GM12872 (cell line): ENCODE data around the gene CIDEB.

Experiments used
- TF ChIP-seq, protein P1 (sequence below): IDR thresholded peaks from 3 replicates; pipeline ENCODE4 v1.5.1; 2011; ENCODE audit warnings: low read depth, mild to moderate bottlenecking, low read length, moderate library complexity; ENCODE audit not compliant: insufficient read depth

Gene CIDEB, protein sequence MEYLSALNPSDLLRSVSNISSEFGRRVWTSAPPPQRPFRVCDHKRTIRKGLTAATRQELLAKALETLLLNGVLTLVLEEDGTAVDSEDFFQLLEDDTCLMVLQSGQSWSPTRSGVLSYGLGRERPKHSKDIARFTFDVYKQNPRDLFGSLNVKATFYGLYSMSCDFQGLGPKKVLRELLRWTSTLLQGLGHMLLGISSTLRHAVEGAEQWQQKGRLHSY

DNA sequence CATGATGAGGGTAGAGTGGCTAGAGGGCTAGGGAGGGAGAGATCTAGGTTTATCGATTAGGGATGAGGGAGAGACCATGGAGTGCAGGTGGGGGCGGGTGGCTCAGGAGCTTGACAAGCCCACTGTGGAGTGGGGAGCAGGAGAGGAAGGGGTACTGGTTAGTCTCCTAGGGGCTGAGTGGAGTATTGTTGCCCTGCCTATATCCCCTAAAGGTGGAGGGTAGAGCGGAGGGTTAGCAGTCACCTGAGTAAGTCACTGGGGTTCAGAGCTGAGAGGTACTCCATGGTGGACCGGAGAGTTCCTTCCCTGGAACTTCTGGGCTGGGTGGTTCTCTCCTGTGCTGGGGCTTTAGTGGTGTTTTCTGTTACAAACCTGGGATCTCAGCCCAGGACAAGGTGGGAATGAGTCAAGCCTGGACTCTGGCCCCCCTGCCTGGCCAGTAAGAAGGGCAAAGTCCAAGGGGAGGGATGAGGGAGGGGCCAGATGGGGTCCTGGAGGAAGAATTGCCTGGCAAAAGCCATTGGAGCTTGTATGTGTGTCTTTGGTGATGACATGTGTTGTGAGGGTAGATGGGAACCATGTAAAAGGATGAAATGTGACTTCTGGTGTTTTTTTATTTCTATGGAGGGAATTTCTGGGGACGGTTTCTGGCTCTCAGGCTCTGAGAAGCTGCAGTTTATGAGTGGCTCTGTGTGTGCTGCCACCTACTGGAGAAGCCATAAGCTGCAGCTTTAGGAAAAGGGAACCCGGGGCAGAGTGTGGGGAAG lies at the start of gene CIDEB:
Gene CIDEB, minus strand, starts transcription at position 403 of the 767 bp plus-strand sequence. Its CDS starts 119 bp downstream, at position 284.
- TF ChIP-seq, protein P1, sequence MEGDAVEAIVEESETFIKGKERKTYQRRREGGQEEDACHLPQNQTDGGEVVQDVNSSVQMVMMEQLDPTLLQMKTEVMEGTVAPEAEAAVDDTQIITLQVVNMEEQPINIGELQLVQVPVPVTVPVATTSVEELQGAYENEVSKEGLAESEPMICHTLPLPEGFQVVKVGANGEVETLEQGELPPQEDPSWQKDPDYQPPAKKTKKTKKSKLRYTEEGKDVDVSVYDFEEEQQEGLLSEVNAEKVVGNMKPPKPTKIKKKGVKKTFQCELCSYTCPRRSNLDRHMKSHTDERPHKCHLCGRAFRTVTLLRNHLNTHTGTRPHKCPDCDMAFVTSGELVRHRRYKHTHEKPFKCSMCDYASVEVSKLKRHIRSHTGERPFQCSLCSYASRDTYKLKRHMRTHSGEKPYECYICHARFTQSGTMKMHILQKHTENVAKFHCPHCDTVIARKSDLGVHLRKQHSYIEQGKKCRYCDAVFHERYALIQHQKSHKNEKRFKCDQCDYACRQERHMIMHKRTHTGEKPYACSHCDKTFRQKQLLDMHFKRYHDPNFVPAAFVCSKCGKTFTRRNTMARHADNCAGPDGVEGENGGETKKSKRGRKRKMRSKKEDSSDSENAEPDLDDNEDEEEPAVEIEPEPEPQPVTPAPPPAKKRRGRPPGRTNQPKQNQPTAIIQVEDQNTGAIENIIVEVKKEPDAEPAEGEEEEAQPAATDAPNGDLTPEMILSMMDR = peak; percentile 96

DNA sequence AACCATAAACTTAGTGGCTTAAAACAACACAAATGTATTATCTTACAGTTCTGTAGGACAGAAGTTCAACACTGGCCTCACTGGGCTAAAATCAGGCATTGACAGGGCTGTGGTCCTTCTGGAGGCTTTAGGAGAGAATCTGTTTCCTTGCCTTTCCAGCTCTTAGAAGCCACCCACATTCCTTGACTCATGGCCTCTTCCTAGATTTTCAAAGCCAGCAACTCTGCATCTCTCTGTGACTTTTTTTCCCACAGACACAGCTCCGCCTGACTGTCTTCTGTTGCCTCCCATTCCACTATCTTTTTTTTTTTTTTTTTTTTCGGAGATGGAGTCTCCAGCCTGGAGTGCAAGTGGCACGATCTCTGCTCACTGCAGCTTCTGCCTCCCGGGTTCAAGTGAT lies 48.4 kb upstream of the CIDEB start:
- TF ChIP-seq, protein P1 = no peak

DNA sequence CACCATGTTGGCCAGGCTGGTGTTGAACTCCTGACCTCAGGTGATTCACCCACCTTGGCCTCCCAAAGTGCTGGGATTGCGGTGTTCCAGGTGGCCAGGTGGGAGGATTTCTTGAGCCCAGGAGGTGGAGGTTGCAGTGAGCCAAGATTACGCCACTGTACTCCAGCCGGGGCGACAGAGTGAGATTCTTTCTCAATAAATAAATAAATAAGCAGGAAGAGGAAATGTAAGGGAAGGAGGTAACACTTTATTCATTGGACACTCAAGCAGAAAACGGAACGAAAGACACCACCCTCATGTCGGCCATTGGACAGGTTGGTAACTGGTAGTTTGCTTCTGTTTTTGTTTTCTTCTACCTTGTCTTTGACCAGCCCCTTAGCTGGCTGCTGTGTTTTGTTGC lies 47.2 kb upstream of the CIDEB start:
- TF ChIP-seq, protein P1 = no peak

DNA sequence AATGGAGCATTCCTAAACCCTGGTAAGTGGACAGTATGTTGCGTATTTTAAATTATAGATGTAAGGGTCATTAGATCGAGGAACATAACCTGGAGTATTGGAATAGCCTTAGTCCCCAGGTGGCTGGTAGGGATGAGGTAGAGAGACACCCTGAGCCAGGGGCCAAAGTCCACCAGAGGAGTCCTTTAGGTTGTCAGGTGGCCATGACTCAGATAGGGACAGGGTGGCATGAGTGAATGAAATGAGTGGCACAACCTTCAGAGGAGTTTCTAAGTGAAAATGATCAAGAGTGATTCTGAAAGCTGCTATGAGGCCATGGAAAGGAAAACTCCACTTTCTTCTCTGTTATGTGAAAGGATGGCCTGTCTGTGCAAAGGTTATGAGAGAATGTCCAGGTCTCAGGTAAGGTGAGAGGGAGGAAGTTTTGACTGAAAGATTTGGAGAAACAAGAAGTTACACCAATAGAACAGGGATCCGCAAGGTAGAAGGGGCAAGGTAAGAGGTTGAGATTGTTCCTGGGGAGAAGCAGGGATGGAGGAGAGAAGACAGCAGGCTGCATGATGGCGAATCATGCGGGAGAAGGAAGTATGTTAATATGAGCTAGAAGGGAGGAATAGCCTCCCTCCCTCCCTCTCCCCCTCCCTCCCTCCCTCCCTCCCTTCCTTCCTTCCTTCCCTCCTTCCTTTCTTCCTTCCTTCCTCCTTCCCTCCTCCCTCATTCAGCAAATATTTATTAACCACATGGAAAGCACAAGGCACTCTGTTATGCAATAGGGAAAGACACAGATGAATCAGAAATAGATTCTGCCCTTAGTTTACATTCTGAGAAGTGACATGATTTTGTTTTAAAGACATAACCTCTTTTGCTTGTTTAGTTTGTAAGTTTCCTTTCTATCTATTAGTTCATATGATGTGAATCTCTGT lies 46.0 kb upstream of the CIDEB start:
- TF ChIP-seq, protein P1 = no peak

DNA sequence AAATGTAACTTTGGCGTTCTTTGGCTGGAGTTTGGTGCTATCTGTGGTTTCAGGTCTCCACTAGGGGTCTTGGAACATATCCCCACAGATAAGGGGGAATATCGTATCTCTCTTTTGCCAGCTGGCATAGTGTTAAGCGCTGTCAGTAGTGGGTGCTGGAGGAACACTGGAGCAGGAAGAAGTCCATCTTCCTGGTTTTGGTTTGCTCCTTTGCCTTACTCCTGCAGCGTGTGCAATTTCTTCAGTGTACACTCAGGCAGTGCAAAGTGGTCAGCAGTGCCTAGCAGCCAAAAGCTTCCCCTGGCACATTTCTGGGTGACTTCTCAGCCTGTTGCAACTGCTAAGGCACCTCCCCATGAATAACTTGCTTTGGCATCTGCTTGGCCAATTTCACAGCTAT lies 43.7 kb upstream of the CIDEB start:
- TF ChIP-seq, protein P1 = no peak

DNA sequence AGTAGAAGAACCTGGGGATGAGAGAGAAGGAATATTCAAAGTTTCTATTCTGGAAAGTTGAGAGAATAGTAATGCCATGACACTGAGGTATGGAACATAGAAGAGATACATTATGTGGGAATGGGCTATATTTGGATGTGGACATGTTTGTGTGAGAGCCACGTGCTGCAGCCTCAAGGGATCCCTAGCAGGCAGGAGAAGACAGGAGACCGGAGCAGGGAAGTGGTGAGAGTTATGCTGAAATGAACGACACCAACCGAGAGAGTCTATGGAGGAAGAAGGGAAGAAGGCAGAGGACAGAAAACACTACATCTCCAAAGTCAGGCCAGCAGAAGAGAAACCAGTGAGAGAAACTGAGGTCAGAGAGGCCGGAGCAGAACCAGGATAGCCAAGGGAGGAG lies 42.0 kb upstream of the CIDEB start:
- TF ChIP-seq, protein P1 = no peak

DNA sequence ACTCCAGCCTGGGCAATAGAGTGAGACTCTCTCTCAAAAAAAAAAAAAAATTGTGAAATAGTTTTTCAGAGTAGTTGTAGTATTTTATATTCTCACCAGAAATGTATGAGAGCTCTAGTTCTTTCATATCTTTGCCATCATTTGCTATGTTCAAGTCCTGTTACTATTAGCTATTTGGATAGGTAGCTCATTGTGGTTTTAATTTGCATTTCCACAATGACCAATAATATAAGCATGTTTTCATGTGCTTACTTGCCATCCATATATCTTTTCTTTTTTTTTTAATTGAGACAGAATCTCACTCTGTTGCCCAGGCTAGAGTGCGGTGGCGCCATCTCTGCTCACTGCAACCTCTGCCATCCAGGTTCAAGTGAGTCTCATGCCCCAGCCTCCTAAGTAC lies 40.4 kb upstream of the CIDEB start:
- TF ChIP-seq, protein P1 = no peak
